Liver (tissue), 9 donors: ENCODE results near the gene TJP3. TPM values are rescaled to one million over a fixed set of nuclear protein-coding genes. Genes with fewer than 3 reads are reported as not detected.

Experiments
- DNase-seq: peaks from one replicate; pipeline ENCODE4 v3.0.0-alpha.2; 2017; ENCODE audit warnings: low spot score
- H3K27ac ChIP-seq, 2 donors: one replicate each; pipeline ENCODE4 v1.7.0; 2013; ENCODE audit warnings: inconsistent platforms in 2 of 2, low read length in 2 of 2, control low read depth in 1 of 2, low read depth in 1 of 2, mild to moderate bottlenecking in 1 of 2
- H3K27me3 ChIP-seq, 4 donors: one replicate each; pipeline versions ENCODE4 v1.6.1 to v1.7.0; 2013; ENCODE audit warnings: low read length in 3 of 4, inconsistent platforms in 1 of 4, mild to moderate bottlenecking in 1 of 4, moderate library complexity in 1 of 4; ENCODE audit not compliant: control insufficient read depth in 4 of 4, insufficient read depth in 4 of 4
- H3K36me3 ChIP-seq, 4 donors: one replicate each; pipeline versions ENCODE4 v1.6.1 to v1.7.0; 2013; ENCODE audit warnings: low read length in 3 of 4, mild to moderate bottlenecking in 3 of 4, low read depth in 1 of 4, moderate library complexity in 1 of 4; ENCODE audit not compliant: control insufficient read depth in 4 of 4, insufficient read depth in 3 of 4
- H3K4me1 ChIP-seq, 4 donors: one replicate each; pipeline versions ENCODE4 v1.6.1 to v1.7.0; 2013; ENCODE audit warnings: low read length in 3 of 4, mild to moderate bottlenecking in 3 of 4, moderate library complexity in 1 of 4; ENCODE audit not compliant: control insufficient read depth in 4 of 4, insufficient read depth in 4 of 4
- H3K4me3 ChIP-seq, 3 donors: one replicate each; pipeline versions ENCODE4 v1.6.1 to v1.7.0; 2013; ENCODE audit warnings: low read length in 3 of 3, control low read depth in 1 of 3, low read depth in 1 of 3, mild to moderate bottlenecking in 1 of 3
- H3K9ac ChIP-seq, 2 donors: one replicate each; pipeline ENCODE4 v1.7.0; 2013; ENCODE audit warnings: low read length in 2 of 2, mild to moderate bottlenecking in 2 of 2, moderate library complexity in 2 of 2, control low read depth in 1 of 2, low read depth in 1 of 2
- H3K9me3 ChIP-seq, 4 donors: one replicate each; pipeline versions ENCODE4 v1.6.1 to v1.7.0; 2013; ENCODE audit warnings: low read length in 3 of 4; ENCODE audit not compliant: control insufficient read depth in 4 of 4
- EGR1 ChIP-seq, 2 donors: IDR thresholded peaks; 2 replicates each; pipeline ENCODE4 v1.6.1; 2016 to 2018; ENCODE audit warnings: antibody characterized with exemption in 2 of 2, low read depth in 2 of 2
- FOXA1 ChIP-seq: IDR thresholded peaks from 2 replicates; pipeline ENCODE4 v1.6.1; 2016; ENCODE audit warnings: antibody characterized with exemption
- FOXA2 ChIP-seq: IDR thresholded peaks from 2 replicates; pipeline ENCODE4 v1.6.1; 2016; ENCODE audit warnings: antibody characterized with exemption
- GABPA ChIP-seq, 2 donors: IDR thresholded peaks in 1 of 2; conservative IDR thresholded peaks in 1 of 2; 2 replicates each; pipeline ENCODE4 v1.6.1; 2016; ENCODE audit warnings: antibody characterized with exemption in 2 of 2, mild to moderate bottlenecking in 1 of 2, moderate library complexity in 1 of 2
- HNF4A ChIP-seq, 2 donors: conservative IDR thresholded peaks; 2 replicates each; pipeline ENCODE4 v1.6.1; 2016; ENCODE audit warnings: antibody characterized with exemption in 2 of 2, mild to moderate bottlenecking in 2 of 2
- HNF4G ChIP-seq: IDR thresholded peaks from 2 replicates; pipeline ENCODE4 v1.6.1; 2016; ENCODE audit warnings: antibody characterized with exemption
- JUND ChIP-seq, 2 donors: IDR thresholded peaks; 2 replicates each; pipeline ENCODE4 v1.6.1; 2016; ENCODE audit warnings: antibody characterized with exemption in 2 of 2
- NR2F2 ChIP-seq: IDR thresholded peaks from 2 replicates; pipeline ENCODE4 v1.6.1; 2016; ENCODE audit warnings: antibody characterized with exemption
- RAD21 ChIP-seq, 2 donors: IDR thresholded peaks; 2 replicates each; pipeline ENCODE4 v1.6.1; 2016; ENCODE audit warnings: antibody characterized with exemption in 2 of 2, mild to moderate bottlenecking in 2 of 2
- RXRA ChIP-seq, 2 donors: IDR thresholded peaks; 2 replicates each; pipeline ENCODE4 v1.6.1; 2017 to 2018; ENCODE audit warnings: antibody characterized with exemption in 2 of 2, mild to moderate bottlenecking in 1 of 2
- TAF1 ChIP-seq: conservative IDR thresholded peaks from 2 replicates; pipeline ENCODE4 v1.6.1; 2016; ENCODE audit warnings: antibody characterized with exemption, mild to moderate bottlenecking
- YY1 ChIP-seq: IDR thresholded peaks from 2 replicates; pipeline ENCODE4 v1.6.1; 2016; ENCODE audit warnings: antibody characterized with exemption, mild to moderate bottlenecking
- WGBS: extraction: QIAGEN DNeasy Blood & Tissue Kit; methylation state at CpG from one replicate; pipeline ENCODE4 v1.1.7; 2013; 5-methylcytosine and 5-hydroxymethylcytosine counted together
- polyA plus RNA-seq, 2 donors: library from polyadenylated mRNA; stranded (reverse) in 1 of 2; unstranded in 1 of 2; fragments of 200-250 nt in 1 of 2; fragments of >200 nt in 1 of 2; fragmentation: Nextera tagmentation in 1 of 2; extraction: Ambion mirVana in 1 of 2; gene quantifications; one replicate each; pipeline versions ENCODE4 v1.2.1 to v1.2.3, GENCODE V29; 2013 to 2015
- total RNA-seq, 2 donors: library from RNA; depleted of rRNA; stranded (reverse); fragments of >200 nt; gene quantifications; one replicate each; pipeline ENCODE4 v1.2.3, GENCODE V29; 2014
- TF ChIP-seq, protein P1 (sequence below): IDR thresholded peaks from 2 replicates; pipeline ENCODE4 v1.6.1; 2016; ENCODE audit warnings: antibody characterized with exemption, mild to moderate bottlenecking
- TF ChIP-seq, protein P2 (sequence below): fragments of 150-350 bp; IDR thresholded peaks from 2 replicates; pipeline ENCODE4 v1.5.1; 2017; ENCODE audit warnings: improper control_type of control experiment, low read depth, low read length; ENCODE audit not compliant: missing input control
- TF ChIP-seq, protein P3 (sequence below): IDR thresholded peaks from 2 replicates; pipeline ENCODE4 v1.6.1; 2016; ENCODE audit warnings: antibody characterized with exemption
- TF ChIP-seq, protein P4 (sequence below): IDR thresholded peaks from 2 replicates; pipeline ENCODE4 v1.6.1; 2016; ENCODE audit warnings: antibody characterized with exemption
- TF ChIP-seq, protein P5 (sequence below): IDR thresholded peaks from 2 replicates; pipeline ENCODE4 v1.6.1; 2016; ENCODE audit warnings: antibody characterized with exemption
- donor health status: healthy.
- donor health status: healthy.
- donor health status: healthy.
- donor health status: healthy.
- donor health status: healthy.

Gene TJP3
- total and polyA plus RNA-seq, 4 donors = 6.0 to 9.8 (median 6.7) TPM

DNA sequence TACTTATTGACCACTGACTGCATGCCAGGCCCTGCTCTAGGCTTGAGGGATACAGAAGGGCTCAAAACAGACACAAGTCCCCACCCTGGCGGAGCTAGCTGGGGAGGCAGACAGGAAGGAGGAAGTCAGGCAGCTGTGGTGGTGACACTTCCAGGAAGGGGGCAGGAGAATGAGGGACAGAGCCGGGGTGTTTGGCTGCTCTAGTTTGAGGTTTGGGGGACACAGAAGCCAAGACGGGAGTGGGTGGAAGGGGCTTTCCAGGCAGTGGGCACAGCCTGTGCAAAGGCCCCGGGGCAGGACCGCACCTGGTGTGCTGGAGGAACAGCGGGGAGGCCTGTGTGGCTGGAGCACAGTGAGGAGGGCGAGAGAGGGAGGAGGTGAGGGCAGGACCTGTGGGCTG, 58.3 kb downstream of the TJP3 start:
- Histone ChIP-seq H3K9ac (no peak overlapping the region), H3K9me3 (no peaks in the 10 kb centered on the region), H3K4me1 (peaks cover 2 to 10% (median 4%) of the 10 kb centered on the region in 4 donors), H3K36me3 (peaks cover 3 to 34% (median 7%) of the 10 kb centered on the region in 4 donors), H3K4me3 (no peak overlapping the region), H3K27me3 (no peaks in the 10 kb centered on the region), H3K27ac (no peak overlapping the region)
- 79% methylated on average over 7 of the region's 7 CpGs for WGBS
- no peak for DNase-seq
- TF ChIP-seq EGR1 (IDR thresholded peaks at IDR 0.05; ENCODE audit: low read depth in 2 of 2) = no peak

DNA sequence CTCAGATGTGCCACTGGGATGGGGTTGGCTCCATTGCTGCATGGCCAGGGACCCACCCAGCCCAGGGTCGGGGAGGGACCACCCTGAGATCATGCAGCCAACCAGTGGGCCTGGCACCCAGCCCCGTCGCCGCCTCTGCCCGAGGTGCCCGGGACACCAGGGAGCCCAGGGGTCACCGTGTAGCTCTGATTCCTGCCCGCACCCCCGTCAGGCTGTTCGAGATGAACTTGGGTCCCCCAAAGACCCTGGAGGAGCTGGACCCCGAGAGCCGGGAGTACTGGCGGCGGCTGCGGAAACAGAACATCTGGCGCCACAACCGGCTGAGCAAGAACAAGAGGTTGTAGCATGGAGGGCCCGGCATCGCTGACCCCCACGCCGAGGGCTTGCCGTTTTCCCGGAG, 58.9 kb downstream of the TJP3 start:
- H3K36me3 ChIP-seq = peaks cover 3 to 34% (median 7%) of the 10 kb centered on the region in 4 donors
- DNase-seq = no peak
- no peak for TF ChIP-seq RAD21 (IDR thresholded peaks at IDR 0.05)
- no peak for TF ChIP-seq EGR1 (IDR thresholded peaks at IDR 0.05; ENCODE audit: low read depth in 2 of 2)
- H3K27ac ChIP-seq = no peak overlapping the region
- H3K4me1 ChIP-seq = peaks cover 0 to 6% (median 3%) of the 10 kb centered on the region in 4 donors
- no peak overlapping the region for H3K9ac ChIP-seq
- no peak overlapping the region for H3K4me3 ChIP-seq
- no peaks in the 10 kb centered on the region for H3K27me3 ChIP-seq
- no peaks in the 10 kb centered on the region for H3K9me3 ChIP-seq
- WGBS = 94% methylated on average over 23 of the region's 23 CpGs

DNA sequence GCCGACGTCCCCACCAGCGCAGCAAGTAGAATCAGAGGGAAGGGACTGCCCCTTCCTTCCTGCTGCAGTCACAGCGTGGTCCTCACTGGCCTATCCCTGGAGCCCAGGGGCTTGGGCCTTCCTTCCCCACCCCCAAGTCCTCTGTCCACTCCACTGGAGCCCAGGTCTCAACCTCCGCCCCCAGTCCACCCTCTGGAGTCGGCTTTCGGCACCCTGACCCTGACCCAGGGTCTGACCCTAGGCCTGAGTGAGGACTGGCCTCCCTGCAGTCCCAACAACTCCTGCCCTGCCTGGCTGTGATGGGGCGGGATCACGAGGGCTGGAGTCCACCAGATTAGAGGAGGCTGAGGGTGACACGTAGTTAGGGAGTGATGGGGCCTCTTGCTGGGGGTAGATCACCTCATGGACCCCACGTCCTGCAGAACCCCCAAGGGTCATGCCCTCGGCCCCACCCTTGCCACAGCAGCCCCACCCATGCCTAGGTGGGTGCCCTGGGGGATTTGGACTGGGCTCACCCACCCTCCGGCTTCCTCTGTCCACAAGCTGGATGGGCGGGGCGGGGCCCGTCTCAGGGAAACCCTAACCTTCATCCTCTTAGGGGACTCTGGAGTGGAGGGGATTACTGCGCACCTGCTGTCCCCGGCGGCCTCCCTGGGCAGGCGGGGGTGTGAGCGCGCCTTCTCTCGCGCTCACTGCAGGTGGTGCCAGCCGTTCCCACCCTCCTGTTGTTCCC, 60.0 kb downstream of the TJP3 start:
- H3K4me3 ChIP-seq = no peak overlapping the region
- WGBS = 87% methylated on average over 25 of the region's 25 CpGs
- no peaks in the 10 kb centered on the region for H3K27me3 ChIP-seq
- no peak overlapping the region for H3K9ac ChIP-seq
- peaks cover 0 to 4% (median 2%) of the 10 kb centered on the region in 4 donors for H3K4me1 ChIP-seq
- peaks cover 3 to 34% (median 7%) of the 10 kb centered on the region in 4 donors for H3K36me3 ChIP-seq
- no peak overlapping the region for H3K27ac ChIP-seq
- H3K9me3 ChIP-seq = no peaks in the 10 kb centered on the region
- TF ChIP-seq, protein P1, sequence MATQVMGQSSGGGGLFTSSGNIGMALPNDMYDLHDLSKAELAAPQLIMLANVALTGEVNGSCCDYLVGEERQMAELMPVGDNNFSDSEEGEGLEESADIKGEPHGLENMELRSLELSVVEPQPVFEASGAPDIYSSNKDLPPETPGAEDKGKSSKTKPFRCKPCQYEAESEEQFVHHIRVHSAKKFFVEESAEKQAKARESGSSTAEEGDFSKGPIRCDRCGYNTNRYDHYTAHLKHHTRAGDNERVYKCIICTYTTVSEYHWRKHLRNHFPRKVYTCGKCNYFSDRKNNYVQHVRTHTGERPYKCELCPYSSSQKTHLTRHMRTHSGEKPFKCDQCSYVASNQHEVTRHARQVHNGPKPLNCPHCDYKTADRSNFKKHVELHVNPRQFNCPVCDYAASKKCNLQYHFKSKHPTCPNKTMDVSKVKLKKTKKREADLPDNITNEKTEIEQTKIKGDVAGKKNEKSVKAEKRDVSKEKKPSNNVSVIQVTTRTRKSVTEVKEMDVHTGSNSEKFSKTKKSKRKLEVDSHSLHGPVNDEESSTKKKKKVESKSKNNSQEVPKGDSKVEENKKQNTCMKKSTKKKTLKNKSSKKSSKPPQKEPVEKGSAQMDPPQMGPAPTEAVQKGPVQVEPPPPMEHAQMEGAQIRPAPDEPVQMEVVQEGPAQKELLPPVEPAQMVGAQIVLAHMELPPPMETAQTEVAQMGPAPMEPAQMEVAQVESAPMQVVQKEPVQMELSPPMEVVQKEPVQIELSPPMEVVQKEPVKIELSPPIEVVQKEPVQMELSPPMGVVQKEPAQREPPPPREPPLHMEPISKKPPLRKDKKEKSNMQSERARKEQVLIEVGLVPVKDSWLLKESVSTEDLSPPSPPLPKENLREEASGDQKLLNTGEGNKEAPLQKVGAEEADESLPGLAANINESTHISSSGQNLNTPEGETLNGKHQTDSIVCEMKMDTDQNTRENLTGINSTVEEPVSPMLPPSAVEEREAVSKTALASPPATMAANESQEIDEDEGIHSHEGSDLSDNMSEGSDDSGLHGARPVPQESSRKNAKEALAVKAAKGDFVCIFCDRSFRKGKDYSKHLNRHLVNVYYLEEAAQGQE = no peak
- TF ChIP-seq RXRA (IDR thresholded peaks at IDR 0.05) (no peak), RAD21 (IDR thresholded peaks at IDR 0.05) (no peak), EGR1 (IDR thresholded peaks at IDR 0.05; ENCODE audit: low read depth in 2 of 2) (no peak), FOXA2 (no peak), HNF4A (conservative IDR thresholded peaks at IDR 0.05) (no peak), JUND (IDR thresholded peaks at IDR 0.05) (no peak), GABPA (IDR thresholded peaks at IDR 0.05 in 1 of 2, conservative IDR thresholded peaks at IDR 0.05 in 1 of 2) (no peak), TAF1 (no peak), HNF4G (no peak), FOXA1 (no peak), NR2F2 (no peak), YY1 (no peak)
- TF ChIP-seq, protein P2, sequence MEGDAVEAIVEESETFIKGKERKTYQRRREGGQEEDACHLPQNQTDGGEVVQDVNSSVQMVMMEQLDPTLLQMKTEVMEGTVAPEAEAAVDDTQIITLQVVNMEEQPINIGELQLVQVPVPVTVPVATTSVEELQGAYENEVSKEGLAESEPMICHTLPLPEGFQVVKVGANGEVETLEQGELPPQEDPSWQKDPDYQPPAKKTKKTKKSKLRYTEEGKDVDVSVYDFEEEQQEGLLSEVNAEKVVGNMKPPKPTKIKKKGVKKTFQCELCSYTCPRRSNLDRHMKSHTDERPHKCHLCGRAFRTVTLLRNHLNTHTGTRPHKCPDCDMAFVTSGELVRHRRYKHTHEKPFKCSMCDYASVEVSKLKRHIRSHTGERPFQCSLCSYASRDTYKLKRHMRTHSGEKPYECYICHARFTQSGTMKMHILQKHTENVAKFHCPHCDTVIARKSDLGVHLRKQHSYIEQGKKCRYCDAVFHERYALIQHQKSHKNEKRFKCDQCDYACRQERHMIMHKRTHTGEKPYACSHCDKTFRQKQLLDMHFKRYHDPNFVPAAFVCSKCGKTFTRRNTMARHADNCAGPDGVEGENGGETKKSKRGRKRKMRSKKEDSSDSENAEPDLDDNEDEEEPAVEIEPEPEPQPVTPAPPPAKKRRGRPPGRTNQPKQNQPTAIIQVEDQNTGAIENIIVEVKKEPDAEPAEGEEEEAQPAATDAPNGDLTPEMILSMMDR = no peak
- TF ChIP-seq, protein P3, sequence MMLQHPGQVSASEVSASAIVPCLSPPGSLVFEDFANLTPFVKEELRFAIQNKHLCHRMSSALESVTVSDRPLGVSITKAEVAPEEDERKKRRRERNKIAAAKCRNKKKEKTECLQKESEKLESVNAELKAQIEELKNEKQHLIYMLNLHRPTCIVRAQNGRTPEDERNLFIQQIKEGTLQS = no peak
- TF ChIP-seq, protein P4, sequence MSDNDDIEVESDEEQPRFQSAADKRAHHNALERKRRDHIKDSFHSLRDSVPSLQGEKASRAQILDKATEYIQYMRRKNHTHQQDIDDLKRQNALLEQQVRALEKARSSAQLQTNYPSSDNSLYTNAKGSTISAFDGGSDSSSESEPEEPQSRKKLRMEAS = no peak
- TF ChIP-seq, protein P5, sequence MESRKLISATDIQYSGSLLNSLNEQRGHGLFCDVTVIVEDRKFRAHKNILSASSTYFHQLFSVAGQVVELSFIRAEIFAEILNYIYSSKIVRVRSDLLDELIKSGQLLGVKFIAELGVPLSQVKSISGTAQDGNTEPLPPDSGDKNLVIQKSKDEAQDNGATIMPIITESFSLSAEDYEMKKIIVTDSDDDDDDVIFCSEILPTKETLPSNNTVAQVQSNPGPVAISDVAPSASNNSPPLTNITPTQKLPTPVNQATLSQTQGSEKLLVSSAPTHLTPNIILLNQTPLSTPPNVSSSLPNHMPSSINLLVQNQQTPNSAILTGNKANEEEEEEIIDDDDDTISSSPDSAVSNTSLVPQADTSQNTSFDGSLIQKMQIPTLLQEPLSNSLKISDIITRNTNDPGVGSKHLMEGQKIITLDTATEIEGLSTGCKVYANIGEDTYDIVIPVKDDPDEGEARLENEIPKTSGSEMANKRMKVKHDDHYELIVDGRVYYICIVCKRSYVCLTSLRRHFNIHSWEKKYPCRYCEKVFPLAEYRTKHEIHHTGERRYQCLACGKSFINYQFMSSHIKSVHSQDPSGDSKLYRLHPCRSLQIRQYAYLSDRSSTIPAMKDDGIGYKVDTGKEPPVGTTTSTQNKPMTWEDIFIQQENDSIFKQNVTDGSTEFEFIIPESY = no peak
- no peak for DNase-seq
